ENCODE data around the gene WRAP53. TPM values are rescaled to one million over a fixed set of nuclear protein-coding genes. Genes with fewer than 3 reads are reported as not detected.

WRAP53 gene
- total RNA-seq, 1 donor from 2014 or later: 41.1 TPM

DNA sequence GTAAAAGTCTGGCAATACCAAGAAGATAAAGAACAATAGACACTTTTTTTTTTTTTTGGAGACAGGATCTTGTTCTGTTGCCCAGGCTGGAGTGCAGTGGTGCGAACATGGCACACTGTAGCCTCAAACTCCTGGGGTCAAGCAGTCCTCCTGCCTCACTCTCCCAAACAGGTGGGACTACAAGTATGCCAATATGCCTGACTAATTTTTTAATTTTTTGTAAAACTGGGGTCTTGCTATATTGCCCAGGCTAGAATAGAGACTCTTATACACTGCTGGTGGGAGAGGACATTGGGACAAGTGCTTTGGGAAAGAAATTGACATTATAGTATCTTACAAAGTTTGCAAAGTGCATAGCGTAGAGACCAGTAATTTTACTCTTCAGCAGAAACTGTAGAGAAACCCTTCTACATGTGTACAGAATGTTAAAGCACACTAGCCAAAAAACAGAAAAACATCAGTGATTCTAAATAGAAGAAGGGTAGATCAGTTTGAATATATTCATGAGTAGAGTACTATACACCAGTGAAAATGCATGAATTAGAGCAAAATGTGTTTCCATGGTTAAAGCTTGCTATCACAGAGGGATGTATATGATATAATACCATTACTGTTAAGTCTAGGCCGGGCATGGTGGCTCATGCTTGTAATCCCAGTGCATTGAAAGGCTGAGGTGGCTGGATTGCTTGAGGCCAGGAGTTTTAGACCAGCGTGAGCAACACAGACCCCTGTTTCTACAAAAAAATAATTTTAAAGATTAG, 9.7 kb downstream of the WRAP53 start:
- Mint-ChIP-seq H3K36me3 (ENCODE audit: low read depth) (peaks cover 20% of the 10 kb centered on the region), H3K4me3 (no peak overlapping the region), H3K9me3 (no peaks in the 10 kb centered on the region), H3K4me1 (peaks cover 3% of the 10 kb centered on the region), H3K27ac (ENCODE audit: unreplicated experiment) (no peak overlapping the region), H3K27me3 (ENCODE audit: low read depth) (no peaks in the 10 kb centered on the region)
- TF ChIP-seq, protein P1, sequence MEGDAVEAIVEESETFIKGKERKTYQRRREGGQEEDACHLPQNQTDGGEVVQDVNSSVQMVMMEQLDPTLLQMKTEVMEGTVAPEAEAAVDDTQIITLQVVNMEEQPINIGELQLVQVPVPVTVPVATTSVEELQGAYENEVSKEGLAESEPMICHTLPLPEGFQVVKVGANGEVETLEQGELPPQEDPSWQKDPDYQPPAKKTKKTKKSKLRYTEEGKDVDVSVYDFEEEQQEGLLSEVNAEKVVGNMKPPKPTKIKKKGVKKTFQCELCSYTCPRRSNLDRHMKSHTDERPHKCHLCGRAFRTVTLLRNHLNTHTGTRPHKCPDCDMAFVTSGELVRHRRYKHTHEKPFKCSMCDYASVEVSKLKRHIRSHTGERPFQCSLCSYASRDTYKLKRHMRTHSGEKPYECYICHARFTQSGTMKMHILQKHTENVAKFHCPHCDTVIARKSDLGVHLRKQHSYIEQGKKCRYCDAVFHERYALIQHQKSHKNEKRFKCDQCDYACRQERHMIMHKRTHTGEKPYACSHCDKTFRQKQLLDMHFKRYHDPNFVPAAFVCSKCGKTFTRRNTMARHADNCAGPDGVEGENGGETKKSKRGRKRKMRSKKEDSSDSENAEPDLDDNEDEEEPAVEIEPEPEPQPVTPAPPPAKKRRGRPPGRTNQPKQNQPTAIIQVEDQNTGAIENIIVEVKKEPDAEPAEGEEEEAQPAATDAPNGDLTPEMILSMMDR (conservative IDR thresholded peaks at IDR 0.05): no peak
- DNase-seq (ENCODE audit: low read depth, low spot score): no peak

- H3K4me1 Mint-ChIP-seq: peaks cover 21% of the 10 kb centered on the region
- TF ChIP-seq, protein P1 (conservative IDR thresholded peaks at IDR 0.05): no peak
- peak overlapping the region; percentile 62 for H3K27ac Mint-ChIP-seq (ENCODE audit: unreplicated experiment)
- H3K4me3 Mint-ChIP-seq: no peak overlapping the region
- peaks cover 13% of the 10 kb centered on the region for H3K36me3 Mint-ChIP-seq (ENCODE audit: low read depth)
- no peaks in the 10 kb centered on the region for H3K9me3 Mint-ChIP-seq
- peaks cover 7% of the 10 kb centered on the region for H3K27me3 Mint-ChIP-seq (ENCODE audit: low read depth)
- DNase-seq (ENCODE audit: low read depth, low spot score): no peak
Observed at GRCh38 chr17:7700510-7700909, 12.2 kb downstream of the WRAP53 start.

DNA sequence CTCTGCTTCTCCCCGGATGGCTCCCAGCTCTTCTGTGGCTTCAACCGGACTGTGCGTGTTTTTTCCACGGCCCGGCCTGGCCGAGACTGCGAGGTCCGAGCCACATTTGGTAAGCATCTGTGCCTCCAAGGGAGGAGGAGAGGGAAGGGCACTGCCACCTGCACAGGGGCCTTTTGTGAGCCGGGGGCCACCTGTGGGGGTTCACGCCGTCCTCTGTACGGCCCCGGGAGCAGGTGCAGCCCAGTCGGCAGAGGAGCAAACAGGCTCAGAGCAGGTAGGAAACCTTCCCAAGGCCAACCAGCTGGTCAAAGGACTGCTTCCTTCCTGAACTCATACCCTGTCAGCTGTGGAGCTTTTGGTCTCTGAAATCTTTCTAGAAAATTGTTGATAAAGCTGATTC, 13.4 kb downstream of the WRAP53 start:
- TF ChIP-seq, protein P1 (conservative IDR thresholded peaks at IDR 0.05): no peak

GRCh38 chr17:7702776-7703175, 14.5 kb downstream of the WRAP53 start:
- peaks cover 41% of the 10 kb centered on the region for H3K4me1 Mint-ChIP-seq
- H3K27ac Mint-ChIP-seq (ENCODE audit: unreplicated experiment): peak overlapping the region; percentile 96
- no peak overlapping the region for H3K4me3 Mint-ChIP-seq
- no peaks in the 10 kb centered on the region for H3K9me3 Mint-ChIP-seq
- no peak for DNase-seq (ENCODE audit: low read depth, low spot score)
- H3K27me3 Mint-ChIP-seq (ENCODE audit: low read depth): peaks cover 15% of the 10 kb centered on the region
- peaks cover 5% of the 10 kb centered on the region for H3K36me3 Mint-ChIP-seq (ENCODE audit: low read depth)
- TF ChIP-seq, protein P1 (conservative IDR thresholded peaks at IDR 0.05): no peak

More for the DNA sequence above, 13.4 kb downstream of the WRAP53 start:
- peaks cover 5% of the 10 kb centered on the region for H3K36me3 Mint-ChIP-seq (ENCODE audit: low read depth)
- H3K27me3 Mint-ChIP-seq (ENCODE audit: low read depth): peaks cover 15% of the 10 kb centered on the region
- peak overlapping the region; percentile 50 for H3K4me3 Mint-ChIP-seq
- no peak for DNase-seq (ENCODE audit: low read depth, low spot score)
- H3K4me1 Mint-ChIP-seq: peaks cover 33% of the 10 kb centered on the region
- peak overlapping the region; percentile 67 for H3K27ac Mint-ChIP-seq (ENCODE audit: unreplicated experiment)
- H3K9me3 Mint-ChIP-seq: no peaks in the 10 kb centered on the region

- peaks cover 2% of the 10 kb centered on the region for H3K36me3 Mint-ChIP-seq (ENCODE audit: low read depth)
- TF ChIP-seq, protein P1 (conservative IDR thresholded peaks at IDR 0.05): no peak
- peaks cover 15% of the 10 kb centered on the region for H3K27me3 Mint-ChIP-seq (ENCODE audit: low read depth)
- DNase-seq (ENCODE audit: low read depth, low spot score): no peak
- peak overlapping the region; percentile 96 for H3K27ac Mint-ChIP-seq (ENCODE audit: unreplicated experiment)
- no peaks in the 10 kb centered on the region for H3K9me3 Mint-ChIP-seq
- peak overlapping the region; percentile 87 for H3K4me3 Mint-ChIP-seq
- peaks cover 41% of the 10 kb centered on the region for H3K4me1 Mint-ChIP-seq
Observed at GRCh38 chr17:7703584-7704479, 15.6 kb downstream of the WRAP53 start.
